ENCODE measurements around the gene UBL5. TPM values are rescaled to one million over a fixed set of nuclear protein-coding genes. Genes with fewer than 3 reads are reported as not detected.
"Not testable (repeated sequence)": the region's sequence is repeated elsewhere in the genome, so short reads cannot be mapped to it uniquely, and the experiment has no call there.

The UBL5 gene
- polyA plus RNA-seq, 1 donor, result 144 TPM

DNA sequence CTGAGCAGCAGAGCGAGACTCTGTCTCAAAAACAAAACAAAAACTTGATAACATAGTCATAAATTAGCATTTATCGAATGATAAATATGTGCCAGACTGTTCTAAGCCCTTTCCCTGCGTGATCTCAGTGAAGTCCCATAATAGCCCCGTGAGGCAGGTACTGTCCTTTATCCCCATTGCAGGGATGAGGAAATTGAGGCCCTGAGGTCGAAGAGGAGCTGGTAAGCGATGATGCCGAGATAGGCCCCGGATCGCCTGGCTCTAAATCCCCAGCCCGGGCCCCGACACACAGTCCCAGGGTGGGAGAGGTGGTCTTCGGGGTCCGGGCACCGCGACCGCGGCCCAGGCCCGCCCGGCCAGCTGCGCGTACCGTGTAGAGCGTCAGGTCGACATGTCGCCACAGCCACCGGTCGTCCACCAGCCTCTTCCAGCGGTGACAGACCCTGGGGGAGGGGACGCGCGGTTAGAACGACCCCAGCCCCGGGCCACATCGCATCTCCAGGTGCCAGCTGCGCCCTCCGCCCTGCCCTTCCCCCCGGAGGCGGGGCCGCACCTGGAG, 9.5 kb upstream of the UBL5 start:
- no peak for DNase-seq

DNA sequence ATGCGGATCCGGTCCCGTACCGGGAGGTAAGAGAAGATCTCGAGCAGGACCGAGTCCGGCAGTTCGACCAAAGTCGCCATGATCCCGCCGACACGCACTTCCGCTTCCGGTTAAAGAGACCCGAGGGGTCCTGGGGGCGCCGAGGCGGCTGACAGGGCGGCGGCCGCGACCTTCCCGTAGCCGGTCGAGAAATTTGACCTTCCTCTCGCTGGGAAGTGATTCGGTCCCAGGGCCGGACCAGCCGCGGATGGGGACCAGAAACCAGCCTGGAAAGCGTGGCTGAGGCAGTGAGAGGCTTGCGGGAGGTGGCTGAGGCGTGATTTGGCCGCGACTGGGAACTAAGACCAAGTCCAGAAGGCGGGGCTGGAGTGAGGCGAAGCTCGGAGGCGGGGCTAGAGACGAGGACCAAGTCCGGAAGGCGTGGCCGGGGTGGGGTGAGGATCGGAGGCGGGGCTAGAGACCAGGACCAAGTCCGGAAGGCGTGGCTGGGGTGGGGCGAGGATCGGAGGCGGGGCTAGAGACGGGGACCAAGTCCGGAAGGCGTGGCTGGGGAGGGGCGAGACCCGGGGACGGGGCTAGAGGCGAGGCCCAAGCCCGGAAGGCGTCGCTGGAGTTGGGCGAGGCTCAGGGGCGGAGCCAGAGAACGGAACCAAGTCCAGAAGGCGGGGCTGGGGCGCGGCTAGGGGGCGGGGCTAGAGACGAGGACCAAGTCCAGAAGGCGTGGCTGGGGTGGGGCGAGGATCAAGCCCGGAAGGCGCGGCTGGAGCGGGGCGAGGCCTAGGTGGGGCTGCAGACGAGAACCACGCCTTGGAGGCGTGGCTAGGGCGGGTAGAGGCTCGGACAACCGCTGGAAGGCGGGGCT, 8.8 kb upstream of the UBL5 start, which contains the start of gene FBXL12:
Gene FBXL12, minus strand, starts transcription at position 346 of the 862 bp plus-strand sequence. Its CDS starts 266 bp downstream, at position 80.
- DNase-seq, result peak; percentile 100

DNA sequence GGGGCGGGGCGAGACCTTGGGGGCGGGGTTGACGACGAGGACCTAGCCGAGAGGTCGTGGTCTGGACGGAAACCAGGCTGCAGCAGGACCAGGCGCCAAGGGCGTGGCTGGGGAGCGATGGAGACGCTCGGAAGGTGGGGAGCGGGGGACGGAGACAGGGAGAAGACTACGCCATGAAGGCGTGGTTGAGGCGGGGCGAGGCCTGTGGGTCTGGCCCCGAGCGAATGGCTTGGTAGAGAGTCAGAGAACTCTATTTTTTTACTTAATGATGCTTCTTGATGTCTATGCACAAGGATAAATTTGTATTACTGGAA, 8.2 kb upstream of the UBL5 start:
- DNase-seq, result no peak

DNA sequence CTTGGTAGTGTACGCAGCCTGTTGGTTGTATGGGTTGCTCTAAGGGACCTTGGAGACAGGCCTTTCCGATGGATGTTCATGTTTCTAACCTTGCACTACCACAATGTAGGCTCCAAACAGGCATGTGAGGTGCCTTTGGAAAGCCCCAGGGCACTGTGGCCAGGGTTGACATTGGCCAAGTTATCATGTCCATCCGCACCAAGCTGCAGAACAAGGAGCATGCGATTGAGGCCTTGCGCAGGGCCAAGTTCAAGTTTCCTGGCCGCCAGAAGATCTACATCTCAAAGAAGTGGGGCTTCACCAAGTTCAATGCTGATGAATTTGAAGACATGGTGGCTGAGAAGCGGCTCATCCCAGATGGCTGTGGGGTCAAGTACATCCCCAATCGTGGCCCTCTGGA, 7.7 kb upstream of the UBL5 start:
- DNase-seq, result not testable (repeated sequence)

DNA sequence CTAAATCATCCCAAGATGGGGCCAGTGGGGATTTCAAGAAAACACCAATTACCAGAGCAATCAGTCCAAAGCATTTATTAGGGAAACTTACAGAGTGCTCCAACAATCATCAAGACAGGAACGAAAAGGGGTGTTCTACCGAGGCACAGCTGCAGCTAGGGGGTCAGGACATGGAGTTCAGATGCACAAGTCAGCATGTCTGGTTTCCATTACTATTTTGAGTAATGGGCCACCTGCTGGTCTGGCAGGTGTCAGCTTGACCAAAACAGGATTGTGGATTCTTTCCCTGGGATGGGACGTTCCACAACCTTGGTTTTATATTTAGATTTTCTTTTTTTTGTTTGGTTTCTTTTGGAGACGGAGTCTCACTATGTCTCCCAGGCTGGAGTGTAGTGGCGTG, 3.9 kb upstream of the UBL5 start:
- DNase-seq, result no peak

DNA sequence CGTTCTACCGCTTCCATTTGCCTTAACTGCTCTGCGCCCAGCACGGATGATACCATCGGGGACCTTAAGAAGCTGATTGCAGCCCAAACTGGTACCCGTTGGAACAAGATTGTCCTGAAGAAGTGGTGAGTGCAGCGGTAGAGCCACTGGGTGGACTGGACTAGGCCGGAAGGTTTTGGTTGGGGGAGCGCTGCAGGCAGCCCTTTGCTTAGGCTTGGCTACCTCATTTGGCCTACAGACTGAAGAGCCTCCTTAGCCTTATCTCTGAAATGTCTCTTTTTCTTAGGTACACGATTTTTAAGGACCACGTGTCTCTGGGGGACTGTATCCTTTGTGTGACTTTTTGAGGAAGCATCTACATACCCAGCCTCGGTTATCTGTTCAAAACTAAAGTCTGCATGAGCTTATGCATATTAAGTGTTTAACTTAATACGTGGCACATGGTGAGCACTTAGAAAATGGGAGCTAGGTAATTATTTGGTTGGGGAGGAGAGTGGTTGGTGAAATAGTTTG, 889 bp downstream of the UBL5 start:
- no peak for DNase-seq

DNA sequence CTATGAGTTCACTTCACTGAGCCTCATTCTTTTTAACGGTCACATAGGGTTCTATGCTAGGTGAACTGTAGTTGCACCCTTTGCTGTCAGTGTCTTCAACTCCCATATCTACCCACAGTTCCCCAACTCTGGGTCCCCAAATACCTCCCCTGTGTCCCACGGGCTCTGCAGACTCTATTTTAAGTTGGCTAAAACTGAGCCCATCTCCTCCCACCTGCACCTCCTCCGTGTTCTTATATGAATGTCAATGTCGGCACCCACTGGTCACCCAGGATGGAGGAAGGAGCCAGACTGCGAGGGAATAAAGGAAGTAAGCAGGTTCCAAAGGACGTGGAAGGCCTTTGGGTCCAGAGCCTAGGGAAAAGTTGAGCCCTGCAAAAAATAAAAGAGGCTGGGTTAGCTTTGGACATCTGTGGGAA, 6.6 kb downstream of the UBL5 start:
- no peak for DNase-seq

DNA sequence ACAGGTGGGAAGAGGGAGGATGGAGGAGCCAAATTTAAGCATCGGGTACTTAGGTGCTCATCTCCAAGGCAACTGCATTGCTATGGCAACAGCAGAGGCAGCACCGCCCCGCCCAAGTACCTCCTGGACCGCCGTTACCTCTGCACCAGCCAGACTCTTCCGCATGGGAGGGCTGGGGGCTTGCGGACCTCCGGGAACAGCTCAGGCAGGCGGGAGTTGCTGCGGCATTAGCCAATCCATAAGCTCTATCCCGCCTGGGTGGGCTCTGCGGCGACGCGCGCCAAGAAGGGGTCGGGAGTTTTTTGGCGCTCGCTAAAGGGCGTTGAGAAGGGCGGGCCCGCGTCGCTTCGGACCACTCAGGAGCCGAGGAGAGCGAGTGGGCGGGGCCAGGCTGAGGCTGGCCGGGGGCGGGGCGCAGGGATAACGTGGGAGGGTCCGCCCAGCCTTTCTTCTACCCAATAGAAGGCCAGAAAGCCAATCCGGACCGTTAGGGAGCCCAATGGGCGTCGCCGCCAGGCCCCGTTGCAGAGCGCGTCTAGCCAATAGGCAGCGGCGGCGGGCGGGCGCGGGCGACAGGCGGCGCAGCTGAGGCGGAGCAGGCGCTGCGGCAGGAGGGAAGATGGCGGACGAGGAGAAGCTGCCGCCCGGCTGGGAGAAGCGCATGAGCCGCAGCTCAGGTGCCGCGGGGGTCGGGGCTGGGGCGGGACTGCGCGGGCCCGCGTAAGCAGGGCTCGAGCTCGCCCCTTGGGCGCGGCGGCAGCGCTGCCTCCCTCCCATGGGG, 7.2 kb downstream of the UBL5 start, which contains the start of gene PIN1:
Gene PIN1, plus strand, starts transcription at position 593 of the 781 bp plus-strand sequence. Its CDS starts 27 bp downstream, at position 620.
- peak; percentile 99 for DNase-seq

DNA sequence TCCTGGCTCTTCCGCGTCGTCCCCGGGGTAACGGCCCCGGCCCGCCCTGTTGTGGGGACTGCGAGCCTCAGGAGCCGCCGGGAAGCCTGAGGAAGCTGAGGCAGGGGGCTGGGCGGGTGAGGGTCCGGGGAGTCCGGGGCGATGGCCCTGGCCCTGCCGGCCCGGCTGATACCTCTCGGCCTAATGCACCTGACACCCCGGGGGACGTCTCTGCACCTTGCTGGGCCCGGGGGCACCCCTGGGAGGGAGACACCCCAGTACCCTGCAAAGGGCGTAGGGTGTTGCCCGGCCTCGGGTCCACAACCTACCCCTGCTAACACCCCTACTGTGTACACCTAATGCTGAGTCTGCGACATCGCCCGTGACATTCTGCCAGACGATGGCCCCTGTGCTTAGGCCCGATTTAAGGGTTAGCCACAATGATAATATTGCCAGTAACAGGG, 7.8 kb downstream of the UBL5 start:
- DNase-seq, result no peak

DNA sequence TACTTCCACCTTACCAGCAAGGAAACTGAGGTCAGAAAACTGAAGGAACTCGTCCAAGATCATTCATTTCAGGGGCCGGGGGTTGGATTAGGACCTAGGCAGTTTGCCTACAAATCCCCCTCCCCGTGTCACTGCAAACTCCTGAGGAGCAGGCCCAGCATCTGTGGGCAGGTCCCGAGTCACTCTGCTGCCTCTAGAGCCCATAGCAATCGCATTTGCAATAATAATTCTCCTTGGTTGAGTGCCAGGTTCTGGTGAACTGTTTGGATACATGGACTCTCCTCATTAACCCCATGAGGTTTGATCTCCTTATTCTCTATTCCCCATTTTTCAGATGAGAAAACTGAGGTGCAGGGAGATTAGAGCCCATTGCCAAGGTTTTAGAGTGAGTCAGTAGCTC, 8.3 kb downstream of the UBL5 start:
- no peak for DNase-seq

DNA sequence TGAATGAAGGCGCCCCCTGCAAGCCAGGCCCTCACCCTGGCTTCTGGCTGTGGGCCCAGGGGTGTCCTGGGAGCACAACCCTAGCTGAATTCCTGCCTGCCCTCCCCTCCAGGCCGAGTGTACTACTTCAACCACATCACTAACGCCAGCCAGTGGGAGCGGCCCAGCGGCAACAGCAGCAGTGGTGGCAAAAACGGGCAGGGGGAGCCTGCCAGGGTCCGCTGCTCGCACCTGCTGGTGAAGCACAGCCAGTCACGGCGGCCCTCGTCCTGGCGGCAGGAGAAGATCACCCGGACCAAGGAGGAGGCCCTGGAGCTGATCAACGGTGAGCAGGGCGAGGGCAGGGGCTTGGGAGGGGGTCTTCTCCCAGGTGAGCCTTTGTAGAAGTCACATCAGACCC, 10.6 kb downstream of the UBL5 start:
- DNase-seq, result no peak

DNA sequence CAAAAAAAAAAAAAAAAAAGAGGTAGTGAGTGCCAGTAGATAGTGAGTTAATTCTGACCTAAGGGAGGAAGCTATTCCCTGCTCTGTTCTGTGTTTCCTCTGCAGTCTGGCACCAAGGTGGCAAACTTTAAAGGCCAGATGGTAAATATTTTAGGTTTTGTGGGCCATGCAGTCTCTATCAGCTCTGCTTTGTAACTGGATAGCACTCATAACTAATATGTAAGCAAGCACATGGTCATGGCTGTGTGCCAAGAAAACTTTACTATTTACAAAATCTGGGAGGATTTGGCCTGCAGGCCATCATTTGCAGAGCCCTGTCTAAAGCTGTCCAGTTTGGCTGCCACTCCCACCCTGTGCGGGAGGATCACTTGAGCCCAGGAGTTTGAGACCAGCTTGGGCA, 11.7 kb downstream of the UBL5 start:
- DNase-seq, result no peak

DNA sequence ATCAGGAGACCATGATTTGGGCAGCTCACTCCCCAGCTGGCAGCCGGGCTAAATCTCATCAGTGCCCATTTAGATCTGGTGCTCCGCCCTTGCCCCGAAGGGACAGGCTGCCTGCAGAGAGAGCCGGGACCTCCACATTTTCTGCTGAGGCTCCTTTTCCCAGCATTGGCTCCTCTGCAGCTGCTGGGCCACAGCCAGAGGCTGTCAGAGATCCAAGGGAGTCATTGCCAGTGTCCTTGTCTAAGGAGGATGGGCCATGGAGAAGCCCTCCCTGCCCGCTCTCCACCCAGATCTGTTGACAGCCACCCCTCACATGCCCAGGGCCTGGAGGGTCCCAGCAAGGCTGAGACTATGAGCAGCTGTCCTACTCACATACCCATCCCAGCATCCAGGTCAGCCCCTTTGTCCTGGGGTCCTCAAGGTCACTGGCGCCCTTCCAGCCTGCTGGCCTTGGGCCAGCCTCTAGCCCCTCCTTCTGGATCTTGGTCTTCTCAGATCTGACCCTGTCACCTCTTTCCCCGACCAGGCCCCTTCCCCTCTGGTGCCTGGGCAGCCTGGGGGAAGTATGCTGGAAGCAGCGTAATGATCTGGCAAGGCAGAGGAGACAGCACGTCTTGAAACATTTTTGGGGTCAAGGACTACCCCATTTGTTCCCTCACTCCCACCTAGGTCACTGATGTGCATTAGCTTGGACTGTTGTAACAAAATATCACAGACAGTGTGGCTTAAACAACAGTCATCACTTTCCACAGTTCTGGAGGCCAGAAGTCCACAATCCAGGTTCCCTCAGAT, 15.3 kb downstream of the UBL5 start:
- no peak for DNase-seq

DNA sequence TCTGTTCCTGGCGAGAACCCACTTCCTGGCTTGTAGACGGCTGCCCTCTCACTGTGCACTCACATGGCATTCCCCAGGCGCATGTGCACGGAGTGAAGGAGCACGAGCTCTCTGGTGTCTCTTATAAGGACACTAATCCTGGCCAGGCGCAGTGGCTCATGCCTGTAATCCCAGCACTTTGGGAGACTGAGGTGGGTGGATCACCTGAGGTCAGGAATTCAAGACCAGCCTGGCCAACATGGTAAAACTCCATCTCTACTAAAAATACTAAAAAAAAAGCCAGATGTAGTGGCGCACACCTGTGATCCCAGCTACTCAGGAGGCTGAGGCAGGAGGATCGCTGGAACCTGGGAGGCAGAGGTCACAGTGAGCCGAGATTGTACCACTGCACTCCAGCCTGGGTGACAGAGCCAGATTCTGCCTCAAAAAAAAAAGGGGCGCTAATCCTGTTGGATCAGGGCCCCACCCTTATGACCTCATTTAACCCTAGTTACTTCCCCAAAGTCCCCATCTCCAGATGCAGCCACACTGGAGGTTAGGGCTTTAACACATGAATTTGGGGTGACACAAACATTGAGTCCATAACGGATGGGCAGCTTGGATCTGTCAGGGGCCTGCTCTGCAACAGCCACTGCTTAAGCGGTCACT, 16.0 kb downstream of the UBL5 start:
- not testable (repeated sequence) for DNase-seq

DNA sequence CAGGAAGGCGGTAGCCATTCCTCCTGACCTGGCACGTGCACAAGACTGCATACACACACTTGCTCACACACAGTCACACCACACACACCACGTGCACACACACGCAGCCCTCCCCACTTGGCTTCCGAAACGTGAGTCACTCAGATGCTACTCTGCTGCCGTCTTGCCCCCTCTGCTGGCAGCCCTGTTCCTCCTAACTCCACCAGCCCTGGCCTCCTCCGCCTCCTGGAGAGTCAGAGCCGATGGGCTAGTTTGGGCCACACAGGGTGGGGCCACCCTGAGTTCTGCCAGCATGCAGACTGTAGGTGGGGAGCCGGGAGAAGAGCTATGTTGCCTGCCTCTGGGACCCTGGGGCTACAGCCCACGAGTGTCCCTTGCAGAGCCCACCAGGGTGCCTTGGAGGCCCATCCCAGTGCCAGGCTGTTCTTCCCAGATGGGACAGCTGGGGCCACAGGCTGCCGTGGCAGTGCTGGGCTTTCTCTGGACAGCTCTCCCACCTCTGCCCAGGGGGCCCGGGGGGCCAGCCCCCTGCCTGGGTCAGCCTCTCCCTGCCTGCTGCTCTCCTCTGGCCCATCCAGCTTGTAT, 19.5 kb downstream of the UBL5 start:
- no peak for DNase-seq

DNA sequence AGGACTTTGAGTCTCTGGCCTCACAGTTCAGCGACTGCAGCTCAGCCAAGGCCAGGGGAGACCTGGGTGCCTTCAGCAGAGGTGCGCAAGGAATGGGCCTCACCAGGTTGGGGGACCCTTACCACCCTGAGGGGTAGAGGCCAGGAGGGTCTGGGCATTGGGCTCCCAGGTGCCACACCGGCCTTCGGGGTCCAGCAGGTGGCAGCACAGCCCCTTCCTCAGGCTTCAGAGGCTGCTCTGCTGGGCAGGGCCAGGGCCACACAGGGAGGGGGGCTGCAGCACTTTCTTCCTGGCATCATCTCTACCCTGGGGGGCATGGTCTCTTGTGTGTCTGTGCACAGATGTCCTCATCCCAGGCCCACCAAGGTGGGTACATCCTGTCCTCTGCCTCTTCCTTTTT, 20.3 kb downstream of the UBL5 start:
- no peak for DNase-seq

DNA sequence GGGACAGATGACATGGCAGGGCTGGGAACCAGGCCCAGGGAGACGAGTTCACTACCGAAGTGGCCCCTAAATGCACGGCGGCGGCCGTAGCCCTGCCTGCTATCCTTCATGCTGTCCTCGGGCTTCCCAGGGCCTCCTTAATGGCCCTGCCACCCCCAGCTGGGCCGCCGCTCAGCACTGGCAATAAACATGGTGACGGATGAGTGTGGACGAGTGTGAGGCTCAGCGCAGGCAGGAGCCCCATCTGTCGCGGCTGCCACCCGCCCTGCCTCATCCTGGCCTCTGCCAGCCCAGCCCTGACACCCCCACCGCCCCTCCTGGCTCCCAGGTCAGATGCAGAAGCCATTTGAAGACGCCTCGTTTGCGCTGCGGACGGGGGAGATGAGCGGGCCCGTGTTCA, 21.0 kb downstream of the UBL5 start:
- no peak for DNase-seq

DNA sequence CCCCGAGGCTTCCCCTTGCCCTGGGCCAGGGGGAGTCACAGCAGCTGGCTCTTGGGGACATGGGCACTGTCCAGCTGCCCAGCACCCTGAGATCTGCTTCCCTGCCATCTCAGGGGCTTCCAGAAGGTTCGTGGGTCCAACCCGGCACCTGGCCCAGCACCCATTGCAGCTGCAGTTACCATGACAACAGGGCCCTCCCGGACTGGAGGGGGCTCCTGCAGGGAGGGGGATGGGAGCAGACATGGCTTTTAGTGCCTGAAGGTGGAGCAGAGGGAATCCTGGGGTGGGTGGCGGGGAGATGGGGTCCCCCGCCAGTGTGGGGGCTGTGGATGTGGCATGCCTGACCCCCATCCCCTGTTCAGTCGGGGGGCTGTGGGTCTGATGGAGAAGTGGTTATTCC, 22.1 kb downstream of the UBL5 start:
- DNase-seq, result no peak

DNA sequence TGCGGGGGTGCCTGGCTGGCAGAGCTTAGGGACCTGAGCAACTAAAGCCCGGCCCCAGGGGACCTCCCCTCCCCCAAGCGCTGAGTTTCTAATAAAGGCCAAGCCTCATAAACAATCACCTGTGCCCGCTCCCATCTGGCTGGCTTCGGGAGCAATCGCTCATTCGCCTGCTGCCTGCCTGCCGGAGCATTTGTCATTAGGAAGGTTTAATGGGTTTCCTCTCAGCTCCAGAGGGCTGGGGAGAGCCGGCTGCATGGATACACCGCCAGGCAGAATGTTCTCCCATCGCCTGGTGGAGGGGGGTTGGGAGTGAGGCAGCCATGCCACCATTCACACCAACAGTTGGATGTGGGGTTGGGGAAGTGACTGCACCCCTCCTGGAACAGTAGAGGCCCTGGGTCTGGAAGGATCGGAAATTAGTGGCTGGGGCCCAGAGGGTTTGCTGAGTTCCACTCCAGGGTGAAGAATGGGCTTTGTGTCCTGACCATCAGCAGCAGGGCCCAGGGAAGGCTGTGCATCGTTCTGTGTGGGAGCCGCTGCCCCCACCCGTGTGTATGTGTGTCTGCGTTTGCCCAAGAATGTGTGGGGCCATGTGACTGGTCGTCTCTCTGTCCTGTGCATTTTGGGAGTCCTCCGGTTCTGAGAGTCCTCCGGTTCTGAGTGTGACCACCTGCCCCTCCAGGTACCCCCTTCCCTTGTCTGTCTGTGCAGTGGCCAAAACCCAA, 22.7 kb downstream of the UBL5 start:
- no peak for DNase-seq

DNA sequence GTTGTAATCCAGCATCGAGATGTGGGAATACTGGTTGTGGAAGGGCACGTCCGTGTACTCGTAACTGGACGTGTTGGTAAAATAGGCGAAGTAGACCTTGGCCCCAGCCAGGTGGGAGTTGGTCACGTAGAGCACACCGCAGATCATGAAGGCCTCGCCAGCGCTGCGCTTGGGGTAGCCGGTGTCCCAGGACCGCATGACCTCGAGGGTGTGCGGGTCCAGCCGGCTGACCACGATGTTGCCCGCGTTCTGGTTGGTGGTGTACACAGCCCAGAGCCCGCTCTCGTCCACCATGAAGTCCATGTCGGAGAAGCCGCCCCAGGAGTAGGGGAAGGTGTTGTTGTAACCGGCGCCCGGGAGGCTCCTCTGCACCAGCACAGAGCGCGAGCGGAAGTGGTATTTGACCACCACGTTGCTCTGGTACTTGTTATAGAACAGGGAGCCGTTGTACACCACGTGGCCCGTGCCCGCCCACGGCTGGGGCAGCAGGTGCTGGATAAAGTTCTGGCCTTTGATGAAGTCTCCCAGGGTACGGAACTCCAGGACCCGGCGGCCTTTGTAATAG, 26.6 kb downstream of the UBL5 start:
- DNase-seq, result no peak

Data from hindlimb muscle (tissue), 1 donor.